H1 (cell line): ENCODE measurements around the gene LRRC37A.
"Not testable (repeated sequence)": the region's sequence is repeated elsewhere in the genome, so short reads cannot be mapped to it uniquely, and the experiment has no call there.

Experiments
- EP300 ChIP-seq, 2 experiments: IDR thresholded peaks; 1 replicate in 1 of 2; 2 replicates in 1 of 2; pipeline ENCODE4 v1.6.1; 2011 to 2012; ENCODE audit warnings: low read depth in 2 of 2, low read length in 2 of 2, mild to moderate bottlenecking in 2 of 2, borderline replicate concordance in 1 of 2, inconsistent platforms in 1 of 2, moderate library complexity in 1 of 2
- JUN ChIP-seq: IDR thresholded peaks from 2 replicates; pipeline ENCODE4 v1.6.1; 2011; ENCODE audit warnings: low read depth, mild to moderate bottlenecking, improper control_type of control experiment, low read length
- POLR2A ChIP-seq, 2 experiments: IDR thresholded peaks; 1 replicate in 1 of 2; 2 replicates in 1 of 2; pipeline ENCODE4 v1.6.1; 2011; ENCODE audit warnings: low read depth in 2 of 2, low read length in 2 of 2, mild to moderate bottlenecking in 2 of 2; ENCODE audit errors: control extremely low read depth in 1 of 2
- POLR2AphosphoS5 ChIP-seq: IDR thresholded peaks from 2 replicates; pipeline ENCODE4 v1.6.1; 2011; ENCODE audit warnings: low read depth, low read length
- RFX5 ChIP-seq: IDR thresholded peaks from 2 replicates; pipeline ENCODE4 v1.6.1; 2011; ENCODE audit warnings: low read depth, low read length, improper control_type of control experiment, borderline replicate concordance
- TF ChIP-seq, protein P1 (sequence below), 3 experiments: IDR thresholded peaks; 1 replicate in 2 of 3; 2 replicates in 1 of 3; pipeline versions ENCODE4 v1.5.1 to v1.6.1; 2011; ENCODE audit warnings: low read length in 3 of 3, mild to moderate bottlenecking in 3 of 3, inconsistent platforms in 2 of 3, low read depth in 1 of 3, moderate library complexity in 1 of 3; ENCODE audit not compliant: insufficient read depth in 1 of 3; ENCODE audit errors: control extremely low read depth in 1 of 3

DNA sequence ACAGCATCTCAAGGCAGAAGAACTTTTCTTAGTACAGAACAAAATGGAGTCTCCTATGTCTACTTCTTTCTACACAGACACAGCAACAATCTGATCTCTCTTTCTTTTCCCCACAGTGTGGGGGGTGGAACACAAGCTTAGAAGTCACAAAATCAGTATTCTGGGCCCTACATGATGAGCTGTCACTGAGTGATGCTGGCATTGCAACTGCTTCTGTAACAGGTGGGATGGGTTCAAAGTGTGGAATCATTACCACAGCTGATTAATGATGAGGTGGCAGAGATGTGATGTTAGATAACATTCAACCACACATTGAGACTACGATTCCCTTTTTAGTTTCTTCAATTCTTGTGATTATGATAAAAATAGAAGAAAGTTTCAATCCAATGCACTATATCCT is 10.5 kb upstream of the LRRC37A start:
- TF ChIP-seq, protein P1, sequence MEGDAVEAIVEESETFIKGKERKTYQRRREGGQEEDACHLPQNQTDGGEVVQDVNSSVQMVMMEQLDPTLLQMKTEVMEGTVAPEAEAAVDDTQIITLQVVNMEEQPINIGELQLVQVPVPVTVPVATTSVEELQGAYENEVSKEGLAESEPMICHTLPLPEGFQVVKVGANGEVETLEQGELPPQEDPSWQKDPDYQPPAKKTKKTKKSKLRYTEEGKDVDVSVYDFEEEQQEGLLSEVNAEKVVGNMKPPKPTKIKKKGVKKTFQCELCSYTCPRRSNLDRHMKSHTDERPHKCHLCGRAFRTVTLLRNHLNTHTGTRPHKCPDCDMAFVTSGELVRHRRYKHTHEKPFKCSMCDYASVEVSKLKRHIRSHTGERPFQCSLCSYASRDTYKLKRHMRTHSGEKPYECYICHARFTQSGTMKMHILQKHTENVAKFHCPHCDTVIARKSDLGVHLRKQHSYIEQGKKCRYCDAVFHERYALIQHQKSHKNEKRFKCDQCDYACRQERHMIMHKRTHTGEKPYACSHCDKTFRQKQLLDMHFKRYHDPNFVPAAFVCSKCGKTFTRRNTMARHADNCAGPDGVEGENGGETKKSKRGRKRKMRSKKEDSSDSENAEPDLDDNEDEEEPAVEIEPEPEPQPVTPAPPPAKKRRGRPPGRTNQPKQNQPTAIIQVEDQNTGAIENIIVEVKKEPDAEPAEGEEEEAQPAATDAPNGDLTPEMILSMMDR (IDR thresholded peaks at IDR 0.05; ENCODE audit: control extremely low read depth in 1 of 3, insufficient read depth in 1 of 3, low read depth in 1 of 3, low read length in 3 of 3), result not testable (repeated sequence)
- not testable (repeated sequence) for TF ChIP-seq EP300 (IDR thresholded peaks at IDR 0.05; ENCODE audit: borderline replicate concordance in 1 of 2, low read depth in 2 of 2, low read length in 2 of 2); RFX5; POLR2AphosphoS5; POLR2A (IDR thresholded peaks at IDR 0.05; ENCODE audit: control extremely low read depth in 1 of 2, low read depth in 2 of 2, low read length in 2 of 2); JUN
